HG02852 (cell line): ENCODE measurements around the gene ADAM12.
A peak's percentile ranks its signal among the peaks of the same experiment; 100 is the strongest.

ENCODE experiments used
- ATAC-seq: cut with Tn5 transposase; IDR thresholded peaks from one replicate; pipeline ENCODE4 v1.9.1; 2021; ENCODE audit warnings: mild to moderate bottlenecking, moderate library complexity; ENCODE audit not compliant: unreplicated experiment

The ADAM12 gene

DNA sequence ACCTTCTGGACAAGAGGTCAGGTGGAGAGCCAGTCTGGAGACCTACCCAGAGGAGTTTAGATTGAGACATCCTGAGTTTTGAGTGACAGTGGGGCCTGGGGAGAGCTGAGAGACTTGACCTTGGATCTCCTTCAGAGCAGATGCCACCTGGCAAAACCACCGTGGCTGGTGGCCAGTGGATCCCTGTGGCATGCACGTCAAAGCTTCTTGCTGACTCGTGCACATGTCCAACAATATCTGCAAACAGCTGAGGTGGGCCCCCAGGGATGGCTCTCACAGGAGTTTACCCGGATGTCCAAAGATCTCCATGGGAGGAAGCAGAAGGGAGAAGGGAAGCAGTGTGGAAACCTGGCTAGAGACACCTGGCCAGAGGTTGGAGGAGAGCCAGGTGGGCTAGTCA, 261.4 kb downstream of the ADAM12 start:
- no peak for ATAC-seq

DNA sequence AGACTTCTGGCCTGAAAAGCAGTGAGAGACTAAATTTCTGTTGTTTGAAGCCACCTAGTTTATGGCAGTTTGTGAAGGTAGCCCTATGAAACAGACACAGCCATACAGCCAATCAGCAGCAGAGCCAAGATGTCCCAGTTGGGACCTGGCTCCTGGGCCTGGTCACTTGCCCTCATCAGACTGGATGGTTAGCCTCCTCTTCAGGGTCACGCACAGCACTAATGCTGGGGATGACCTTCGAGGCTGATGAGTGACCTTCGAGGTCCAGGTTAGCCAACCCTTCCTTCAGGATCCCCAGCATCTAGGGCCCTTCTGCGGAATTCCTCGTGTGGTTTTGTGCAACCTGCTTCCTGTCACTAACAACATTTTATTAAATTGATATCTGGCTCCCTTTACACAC, 262.3 kb downstream of the ADAM12 start:
- no peak for ATAC-seq

DNA sequence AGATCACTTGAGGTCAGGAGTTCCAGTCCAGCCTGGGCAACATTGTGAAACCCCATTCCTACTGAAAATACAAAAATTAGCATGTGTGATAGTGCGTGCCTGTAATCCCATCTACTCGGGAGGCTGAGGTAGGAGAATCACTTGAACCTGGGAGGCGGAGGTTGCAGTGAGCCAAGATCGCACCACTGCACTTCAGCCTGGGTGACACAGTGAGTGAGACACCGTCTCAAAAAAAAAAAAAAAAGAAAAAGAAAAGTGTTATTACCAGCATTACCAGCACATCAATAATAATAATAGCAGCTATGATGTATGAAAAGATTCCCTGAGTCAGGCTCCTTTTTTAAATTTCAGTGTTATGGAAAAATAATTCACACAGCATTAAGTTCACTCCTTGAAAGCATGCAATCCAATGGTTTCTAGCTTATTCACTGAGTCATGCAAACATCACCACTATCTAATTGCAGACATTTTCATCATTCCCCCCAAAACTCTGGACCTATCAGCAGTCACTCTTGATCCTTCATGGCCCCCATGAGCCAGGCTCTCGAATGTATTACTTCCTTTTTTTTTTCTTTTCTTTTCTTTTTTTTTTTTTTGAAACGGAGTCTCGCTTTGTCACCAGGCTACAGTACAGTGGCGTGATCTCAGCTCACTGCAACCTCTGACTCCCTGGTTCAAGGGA, 263.5 kb downstream of the ADAM12 start:
- ATAC-seq, result no peak

DNA sequence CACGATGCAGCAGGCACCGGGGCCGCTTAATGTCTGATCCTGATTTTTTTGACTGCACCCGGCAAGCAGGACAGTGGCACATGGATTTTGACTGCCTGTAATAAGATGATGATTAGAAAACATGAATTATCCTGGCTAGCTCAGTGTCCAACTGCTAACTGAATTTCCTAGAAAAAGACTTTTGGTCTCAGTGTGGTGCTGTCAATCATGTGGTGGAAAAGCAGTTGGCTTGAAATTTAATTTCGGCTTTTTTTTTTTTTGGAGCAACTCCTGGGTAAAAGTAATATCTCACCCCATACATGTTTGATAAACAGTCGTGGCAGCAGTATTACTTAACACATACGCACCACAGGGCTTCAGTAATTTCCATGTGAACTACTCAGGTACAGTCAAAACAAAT, 264.2 kb downstream of the ADAM12 start:
- no peak for ATAC-seq

DNA sequence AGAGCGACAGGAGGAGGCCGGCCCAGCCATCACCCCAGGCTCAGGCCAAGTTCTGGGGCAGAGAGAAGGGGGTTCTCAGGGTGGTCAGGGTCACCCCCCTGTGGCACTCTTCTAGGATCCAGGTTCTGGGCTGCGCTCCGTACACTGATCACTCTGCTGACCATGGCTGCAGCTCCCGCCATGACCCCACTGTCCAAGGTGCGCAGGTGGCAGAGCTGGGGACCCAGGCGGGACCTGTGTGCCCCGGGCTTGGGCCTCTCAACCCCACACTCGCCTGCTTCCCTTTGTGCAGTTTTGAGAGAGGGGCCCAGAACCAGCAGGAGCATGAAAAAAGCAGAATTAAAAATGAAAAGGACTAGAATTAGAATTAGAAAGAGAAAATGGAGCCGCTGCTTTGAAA, 264.8 kb downstream of the ADAM12 start:
- no peak for ATAC-seq

DNA sequence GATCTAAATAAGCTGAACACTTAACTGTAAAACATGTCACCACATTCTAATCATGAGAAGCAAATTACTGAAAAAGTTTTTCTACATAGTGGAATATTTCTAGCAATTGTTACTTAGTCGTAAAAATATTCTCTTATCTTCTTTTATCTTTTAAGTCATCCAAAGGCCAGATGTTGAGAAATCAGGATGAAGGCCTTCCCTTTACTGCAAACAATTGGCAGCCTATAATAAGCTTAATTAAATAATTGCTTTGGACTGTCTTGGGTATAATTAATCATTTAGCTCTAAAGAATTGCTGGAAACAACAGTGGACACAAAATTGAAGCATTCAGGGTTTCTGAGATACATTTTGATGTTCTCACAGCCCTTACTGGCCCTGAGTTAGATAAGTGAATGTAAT, 265.4 kb downstream of the ADAM12 start:
- no peak for ATAC-seq

DNA sequence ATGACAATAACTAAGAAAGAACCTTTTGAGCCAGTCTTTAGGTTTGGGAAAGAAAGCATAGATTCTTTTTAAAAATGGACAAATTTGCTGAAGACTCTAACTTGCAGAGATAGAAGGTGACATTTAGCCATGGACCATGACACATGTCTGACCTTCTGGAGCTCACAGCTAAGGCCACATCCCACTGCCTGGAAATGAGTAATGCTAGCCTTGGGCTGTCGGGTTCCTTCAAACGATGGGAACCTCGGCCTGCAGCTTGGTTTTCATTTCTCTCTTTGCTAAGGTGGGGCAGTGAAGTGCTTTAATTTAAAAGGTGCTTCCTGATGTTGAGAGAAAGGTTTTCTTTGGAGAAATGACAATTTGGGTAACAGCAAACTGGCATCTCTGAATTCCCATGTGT, 268.7 kb downstream of the ADAM12 start:
- no peak for ATAC-seq

DNA sequence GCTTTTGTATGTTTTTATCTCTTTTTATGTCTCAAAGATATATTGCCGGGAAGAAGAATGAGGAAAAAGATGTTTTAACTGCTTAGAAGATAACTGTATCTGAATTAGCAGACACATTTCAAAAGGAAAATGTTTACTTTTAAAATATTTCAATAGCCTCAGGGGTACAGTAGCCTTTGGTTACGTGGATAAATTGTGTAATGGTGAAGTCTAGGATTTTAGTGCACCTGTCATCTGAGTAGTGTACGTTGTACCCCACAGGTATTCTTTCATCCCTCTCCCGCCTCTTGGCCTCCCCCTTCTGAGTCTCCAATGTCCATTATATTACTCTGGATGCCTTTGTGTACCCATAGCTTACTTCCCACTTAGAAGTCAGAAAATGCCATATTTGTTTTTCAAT, 269.8 kb downstream of the ADAM12 start:
- no peak for ATAC-seq

DNA sequence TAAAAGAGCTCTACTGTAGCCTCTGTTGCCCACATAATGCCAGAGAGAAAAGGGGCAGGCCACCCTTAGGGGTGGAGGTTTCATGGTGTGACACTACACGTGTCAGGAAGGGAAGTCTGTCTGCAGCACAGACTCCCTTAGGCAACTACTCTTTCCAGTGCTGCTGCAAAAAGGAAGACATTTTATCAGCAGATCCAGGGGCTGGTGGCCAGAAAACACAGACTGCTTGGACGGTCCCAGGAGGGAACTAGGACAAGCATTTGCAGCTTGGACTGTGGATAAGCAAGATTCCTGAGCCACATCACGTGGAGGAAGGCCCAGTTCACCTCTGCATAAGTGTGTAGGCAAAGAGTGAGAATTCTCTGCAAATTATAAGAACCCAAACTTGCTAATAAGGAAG, 271.1 kb downstream of the ADAM12 start:
- no peak for ATAC-seq

DNA sequence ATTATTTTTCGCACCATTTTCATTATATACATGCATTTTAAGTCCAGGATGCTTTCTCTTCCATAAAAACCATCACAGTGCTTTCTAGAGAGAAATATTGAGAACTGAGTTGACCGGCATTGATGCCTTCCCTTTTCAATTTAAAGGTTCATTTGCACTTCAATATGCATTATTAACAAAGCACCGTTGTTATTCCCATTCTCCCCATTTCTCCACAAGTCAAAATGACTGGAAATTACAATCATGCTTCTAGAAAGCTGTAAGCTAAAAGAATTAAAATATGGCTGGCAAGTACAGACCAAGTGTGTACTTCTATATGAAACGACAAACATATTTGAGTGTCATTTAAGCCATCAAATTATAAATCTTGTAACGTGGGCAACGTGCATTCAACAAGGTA, 272.4 kb downstream of the ADAM12 start:
- ATAC-seq, result no peak

DNA sequence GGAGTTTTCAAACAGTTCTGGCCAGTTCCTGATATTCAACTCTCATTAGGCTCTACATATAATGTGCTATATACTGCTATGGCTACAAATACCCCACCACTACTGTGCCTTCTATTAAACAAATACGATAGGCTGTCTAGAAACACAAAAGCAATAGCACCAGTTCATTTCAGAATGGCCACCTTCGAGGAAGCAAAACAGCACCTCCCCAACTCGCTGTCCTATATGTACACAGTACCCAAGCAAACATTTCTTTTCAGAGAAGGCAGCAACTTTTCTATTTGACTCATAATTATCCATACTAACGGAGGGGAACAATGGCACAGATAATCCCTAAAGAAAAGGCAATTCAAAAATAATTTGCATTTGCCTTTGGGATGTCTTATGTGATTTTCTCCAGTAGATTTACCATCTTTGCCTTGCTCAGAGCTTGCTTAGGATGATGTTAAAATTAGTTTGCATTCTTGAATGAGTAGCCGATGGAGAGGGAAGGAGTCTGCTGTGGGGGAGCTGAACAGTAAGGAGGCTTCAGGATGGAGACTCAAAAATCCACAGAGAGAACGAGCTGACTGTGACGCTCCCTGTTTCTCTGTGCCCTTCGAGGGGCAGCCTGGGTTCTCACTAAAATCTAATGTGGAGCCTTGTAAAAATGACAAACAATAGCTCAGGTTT, 273.3 kb downstream of the ADAM12 start:
- no peak for ATAC-seq

DNA sequence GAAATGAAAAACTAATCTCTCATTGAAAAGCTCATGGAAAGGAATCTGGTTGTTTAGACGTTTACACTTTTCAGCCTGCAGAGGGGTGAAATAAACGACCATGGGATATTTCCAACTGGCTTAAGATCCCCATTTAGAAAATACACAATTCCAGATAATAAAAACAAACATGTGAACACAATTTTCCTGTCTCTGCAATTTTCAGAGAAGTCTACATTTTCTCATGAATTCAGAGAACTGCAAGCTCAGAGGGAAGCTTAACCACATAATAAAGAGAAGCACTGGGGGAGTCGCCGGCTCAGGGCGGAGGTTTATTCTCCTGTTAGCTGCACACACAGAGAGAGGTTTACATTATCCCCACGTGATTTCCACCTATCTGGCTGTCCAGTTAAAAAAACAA, 276.8 kb downstream of the ADAM12 start:
- no peak for ATAC-seq

DNA sequence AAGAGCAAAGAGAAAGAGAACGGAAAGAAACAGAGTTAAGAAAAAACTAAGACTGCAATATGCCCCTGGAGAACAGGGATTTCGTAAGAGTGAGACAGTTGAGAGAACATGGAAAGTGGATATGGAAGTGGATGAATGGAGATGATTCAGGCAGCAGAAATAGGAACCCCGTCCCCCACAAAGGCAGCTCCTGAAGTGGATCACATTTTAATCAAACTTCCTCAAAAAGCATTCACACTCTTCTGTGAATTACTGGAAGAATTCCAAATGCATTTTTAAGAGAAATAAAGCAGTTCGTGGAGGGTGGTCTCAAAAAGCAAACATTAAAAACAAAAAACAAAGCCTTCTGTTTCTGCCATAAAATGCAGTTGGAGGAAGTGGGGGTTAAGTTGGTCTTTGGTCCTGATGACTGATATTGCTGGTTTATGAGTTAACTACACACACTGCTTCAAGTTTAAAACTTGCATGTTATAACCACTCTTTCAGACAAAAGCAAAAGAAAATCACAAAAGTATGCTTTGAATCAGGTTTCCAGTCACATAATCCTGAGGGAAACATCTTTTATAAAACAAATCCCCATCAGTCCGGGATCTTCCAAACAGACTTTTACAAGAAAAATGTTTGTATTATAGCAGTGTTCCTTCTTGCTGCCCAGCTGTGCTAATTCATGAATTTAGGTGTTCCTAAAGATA, 277.6 kb downstream of the ADAM12 start:
- no peak for ATAC-seq

DNA sequence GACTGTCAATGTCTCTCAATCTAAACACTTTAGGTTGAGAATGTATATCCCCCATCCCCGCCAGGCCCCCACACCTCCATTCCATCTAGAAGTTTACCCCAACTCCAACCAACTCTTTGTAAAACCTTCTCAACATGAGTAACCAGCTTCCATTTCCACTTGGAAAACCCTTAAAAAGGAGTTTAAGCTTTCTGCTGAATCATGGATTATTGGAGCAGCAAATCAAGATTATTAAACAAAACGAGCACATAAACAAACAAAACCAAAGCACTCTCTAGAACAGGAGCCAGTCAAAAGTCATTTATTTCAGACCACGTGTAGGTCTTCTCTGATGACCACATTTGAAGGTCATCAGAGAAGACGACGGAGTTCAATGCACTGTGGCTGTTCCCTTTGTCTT, 278.4 kb downstream of the ADAM12 start:
- no peak for ATAC-seq

DNA sequence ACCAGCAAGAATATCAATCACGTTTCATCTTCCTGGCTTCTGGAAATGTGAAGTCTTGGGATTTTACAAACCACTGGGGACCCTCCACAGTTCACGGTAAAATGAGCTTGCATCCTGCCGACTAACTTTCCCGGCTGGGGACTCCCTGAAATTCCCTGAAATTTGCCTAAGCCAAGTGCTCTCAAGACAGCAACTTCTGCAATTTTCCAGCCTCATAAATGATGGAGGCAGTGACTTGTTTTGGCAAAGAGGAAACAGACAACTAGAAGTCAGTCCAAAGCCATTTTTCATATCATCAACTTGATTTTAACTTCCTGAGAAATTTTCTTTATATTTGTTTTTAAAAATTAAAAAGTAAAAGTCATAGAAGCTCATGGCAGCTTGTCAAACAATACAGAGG, 279.6 kb downstream of the ADAM12 start:
- ATAC-seq, result no peak

DNA sequence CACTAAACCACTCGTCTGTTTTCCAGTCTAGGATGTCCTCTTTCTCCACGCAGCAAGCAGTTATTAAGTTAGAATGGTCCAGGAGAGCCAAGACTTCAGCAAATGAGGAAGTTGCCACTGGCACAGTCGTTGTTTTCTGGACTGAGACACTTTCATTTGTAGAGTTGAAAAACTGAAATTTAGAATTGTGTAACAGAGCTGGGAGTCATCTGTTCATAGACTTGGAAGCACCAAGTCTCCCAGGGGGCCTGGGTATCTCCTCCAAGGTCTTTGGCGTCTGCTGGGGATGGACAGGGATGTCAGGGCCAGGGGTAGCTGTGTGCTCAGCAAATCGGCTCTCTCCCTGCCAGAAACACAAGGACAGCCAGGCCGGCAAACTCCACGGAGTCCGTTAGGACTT, 283.5 kb downstream of the ADAM12 start:
- ATAC-seq, result no peak

DNA sequence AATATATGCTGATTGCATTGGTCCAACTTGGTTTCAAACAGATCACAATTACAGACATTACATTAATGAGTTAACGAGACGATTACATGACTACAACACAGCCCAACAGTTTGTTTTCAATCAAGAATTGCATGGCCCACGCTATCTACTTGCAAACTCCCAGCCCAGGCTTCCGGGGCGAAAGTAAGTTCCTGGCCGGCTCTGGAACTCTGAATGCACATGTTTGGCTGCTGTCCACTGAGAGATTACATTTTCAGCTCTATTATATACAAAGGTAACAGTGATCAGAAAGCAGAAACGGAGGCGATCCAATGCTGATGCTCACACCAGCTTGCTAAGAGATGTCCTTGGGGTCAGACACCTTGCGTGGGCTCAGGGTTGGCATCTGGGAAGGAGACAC, 285.6 kb downstream of the ADAM12 start:
- ATAC-seq, result no peak

DNA sequence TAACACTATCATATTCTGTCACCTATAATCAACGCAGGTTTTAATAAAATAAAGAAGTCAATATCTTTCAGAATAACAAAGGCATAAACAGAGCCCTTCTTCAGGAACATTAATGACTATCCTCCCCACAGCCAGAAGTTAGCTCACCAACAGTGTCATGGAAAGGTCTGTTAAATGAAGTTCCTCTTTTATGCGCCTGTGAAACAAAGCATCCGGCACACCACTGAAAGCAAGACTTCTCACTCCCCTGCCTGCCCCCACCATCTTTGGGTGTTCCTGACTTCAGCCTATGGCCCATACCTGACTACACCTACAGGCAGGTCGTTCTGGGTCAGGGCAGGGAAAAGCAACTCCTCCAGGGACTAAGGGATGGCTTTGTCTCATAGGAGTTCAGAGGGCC, 286.5 kb downstream of the ADAM12 start:
- ATAC-seq, result peak; percentile 94

DNA sequence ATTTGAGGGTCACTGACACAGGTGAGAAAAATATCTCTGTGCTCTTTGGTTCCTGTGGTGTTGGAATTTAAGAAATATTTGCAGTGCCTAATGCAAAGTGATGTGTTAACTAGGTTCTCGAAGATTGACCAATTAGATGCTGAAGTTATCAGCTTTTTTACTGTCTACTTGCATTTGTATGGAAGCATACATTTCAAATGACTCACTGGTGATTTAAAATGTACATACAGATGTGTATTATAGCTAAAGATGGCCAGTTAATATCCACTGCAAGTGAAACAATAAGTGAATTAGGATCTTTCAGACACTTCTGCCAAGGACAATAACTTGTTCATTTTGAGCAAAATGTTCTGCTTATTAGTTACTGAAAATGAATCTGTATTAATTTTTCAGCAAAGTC, 287.0 kb downstream of the ADAM12 start:
- no peak for ATAC-seq

DNA sequence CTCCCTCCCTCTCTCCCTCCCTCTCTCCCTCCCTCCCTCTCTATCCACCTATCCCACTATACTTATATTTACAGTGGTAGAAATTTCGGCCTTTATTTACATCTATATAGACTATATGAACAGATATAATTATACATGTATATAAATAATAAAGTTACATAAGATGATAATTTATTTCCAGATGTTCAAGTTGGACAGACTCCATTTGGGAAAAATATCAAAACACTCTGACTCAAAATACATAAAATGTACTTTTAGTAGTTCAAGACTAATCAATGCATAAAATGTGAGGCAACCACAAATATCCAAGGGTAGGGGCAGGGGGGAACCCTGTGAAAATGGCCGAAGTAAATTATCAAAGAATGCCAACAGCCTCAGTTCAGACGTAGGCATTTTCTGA, 288.9 kb downstream of the ADAM12 start:
- no peak for ATAC-seq

DNA sequence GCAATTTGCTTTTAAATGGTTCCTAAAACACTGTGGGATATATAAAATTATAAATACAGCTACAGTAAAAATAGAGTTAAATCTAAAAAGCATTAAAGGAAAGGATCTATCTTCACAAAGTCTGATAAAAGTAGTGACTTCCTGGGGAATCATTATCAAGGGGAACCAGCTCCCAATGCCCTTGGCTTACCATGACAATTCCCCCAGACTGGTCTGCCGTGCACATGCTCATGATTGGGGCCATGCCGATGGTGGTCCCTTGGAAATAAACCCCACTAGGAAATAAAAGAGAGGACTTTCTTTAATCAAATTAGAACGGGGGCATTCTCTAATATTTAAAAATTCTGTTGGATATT, 290.1 kb downstream of the ADAM12 start:
- no peak for ATAC-seq

DNA sequence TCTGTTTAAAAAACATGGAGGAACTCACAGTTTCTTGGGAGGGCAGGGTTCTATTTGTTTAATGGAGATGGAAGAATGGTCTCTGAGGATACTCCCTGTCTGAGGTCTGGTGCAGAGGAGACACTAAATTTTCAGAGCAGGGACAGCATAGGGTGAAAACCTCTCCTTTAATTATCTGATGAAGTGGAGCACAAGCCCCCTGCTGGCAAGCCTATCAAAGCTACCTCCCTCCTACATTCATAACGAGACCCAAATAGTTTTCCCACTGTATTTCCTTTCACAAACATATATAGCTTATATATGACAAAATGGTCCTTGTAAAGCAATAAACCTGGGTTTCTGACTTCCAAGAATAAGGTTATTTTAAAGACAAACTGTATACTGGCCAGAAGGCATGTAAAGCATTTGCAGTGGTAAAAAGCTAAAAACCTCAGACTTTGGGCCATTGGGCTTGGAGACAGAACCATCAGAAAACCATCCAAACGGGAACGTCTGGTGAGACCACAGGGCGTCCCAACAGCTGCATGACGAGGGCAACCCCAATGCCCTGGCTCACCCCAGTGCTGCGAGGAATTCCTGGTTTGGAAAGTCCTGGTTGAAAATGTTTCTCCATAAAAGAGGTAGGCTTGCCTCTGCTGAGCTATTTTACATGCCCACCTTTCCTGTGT, 290.6 kb downstream of the ADAM12 start:
- ATAC-seq, result no peak
